ENCODE results near the gene C2orf66. TPM values are rescaled to one million over a fixed set of nuclear protein-coding genes. Genes with fewer than 3 reads are reported as not detected.

C2orf66 gene
- total RNA-seq, 1 donor from 2014 or later: not detected

GRCh38 chr2:196783431-196784094 is 25.6 kb downstream of the C2orf66 start:
- H3K4me3 ChIP-seq (ENCODE audit: low read depth, low read length): no peak overlapping the region
- TF ChIP-seq, protein P1, sequence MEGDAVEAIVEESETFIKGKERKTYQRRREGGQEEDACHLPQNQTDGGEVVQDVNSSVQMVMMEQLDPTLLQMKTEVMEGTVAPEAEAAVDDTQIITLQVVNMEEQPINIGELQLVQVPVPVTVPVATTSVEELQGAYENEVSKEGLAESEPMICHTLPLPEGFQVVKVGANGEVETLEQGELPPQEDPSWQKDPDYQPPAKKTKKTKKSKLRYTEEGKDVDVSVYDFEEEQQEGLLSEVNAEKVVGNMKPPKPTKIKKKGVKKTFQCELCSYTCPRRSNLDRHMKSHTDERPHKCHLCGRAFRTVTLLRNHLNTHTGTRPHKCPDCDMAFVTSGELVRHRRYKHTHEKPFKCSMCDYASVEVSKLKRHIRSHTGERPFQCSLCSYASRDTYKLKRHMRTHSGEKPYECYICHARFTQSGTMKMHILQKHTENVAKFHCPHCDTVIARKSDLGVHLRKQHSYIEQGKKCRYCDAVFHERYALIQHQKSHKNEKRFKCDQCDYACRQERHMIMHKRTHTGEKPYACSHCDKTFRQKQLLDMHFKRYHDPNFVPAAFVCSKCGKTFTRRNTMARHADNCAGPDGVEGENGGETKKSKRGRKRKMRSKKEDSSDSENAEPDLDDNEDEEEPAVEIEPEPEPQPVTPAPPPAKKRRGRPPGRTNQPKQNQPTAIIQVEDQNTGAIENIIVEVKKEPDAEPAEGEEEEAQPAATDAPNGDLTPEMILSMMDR (conservative IDR thresholded peaks at IDR 0.05; ENCODE audit: low read depth, low read length): no peak
- DNase-seq (ENCODE audit: low read depth): no peak

GRCh38 chr2:196767101-196767500 is 42.1 kb downstream of the C2orf66 start:
- no peak for DNase-seq (ENCODE audit: low read depth)
- TF ChIP-seq, protein P1 (conservative IDR thresholded peaks at IDR 0.05; ENCODE audit: low read depth, low read length): no peak
- no peak overlapping the region for H3K4me3 ChIP-seq (ENCODE audit: low read depth, low read length)

DNA sequence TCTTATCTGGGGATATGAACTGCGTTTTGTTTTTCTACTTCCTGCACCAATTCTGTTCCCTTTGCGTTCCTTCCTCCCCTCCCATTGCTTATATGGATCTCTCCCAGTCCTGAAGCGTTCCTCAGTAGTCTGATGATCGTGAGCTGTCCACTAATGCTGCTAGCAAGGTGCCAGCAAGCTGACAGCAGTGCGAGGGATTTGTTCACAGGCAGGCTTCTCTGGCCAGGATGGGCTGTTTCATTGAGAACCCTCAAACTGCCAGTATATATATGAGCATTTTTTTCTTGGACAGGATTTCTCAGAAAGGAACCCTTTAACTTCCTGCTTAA is 49.8 kb downstream of the C2orf66 start:
- no peak overlapping the region for H3K4me3 ChIP-seq (ENCODE audit: low read depth, low read length)
- TF ChIP-seq, protein P1 (conservative IDR thresholded peaks at IDR 0.05; ENCODE audit: low read depth, low read length): no peak
- no peak for DNase-seq (ENCODE audit: low read depth)

DNA sequence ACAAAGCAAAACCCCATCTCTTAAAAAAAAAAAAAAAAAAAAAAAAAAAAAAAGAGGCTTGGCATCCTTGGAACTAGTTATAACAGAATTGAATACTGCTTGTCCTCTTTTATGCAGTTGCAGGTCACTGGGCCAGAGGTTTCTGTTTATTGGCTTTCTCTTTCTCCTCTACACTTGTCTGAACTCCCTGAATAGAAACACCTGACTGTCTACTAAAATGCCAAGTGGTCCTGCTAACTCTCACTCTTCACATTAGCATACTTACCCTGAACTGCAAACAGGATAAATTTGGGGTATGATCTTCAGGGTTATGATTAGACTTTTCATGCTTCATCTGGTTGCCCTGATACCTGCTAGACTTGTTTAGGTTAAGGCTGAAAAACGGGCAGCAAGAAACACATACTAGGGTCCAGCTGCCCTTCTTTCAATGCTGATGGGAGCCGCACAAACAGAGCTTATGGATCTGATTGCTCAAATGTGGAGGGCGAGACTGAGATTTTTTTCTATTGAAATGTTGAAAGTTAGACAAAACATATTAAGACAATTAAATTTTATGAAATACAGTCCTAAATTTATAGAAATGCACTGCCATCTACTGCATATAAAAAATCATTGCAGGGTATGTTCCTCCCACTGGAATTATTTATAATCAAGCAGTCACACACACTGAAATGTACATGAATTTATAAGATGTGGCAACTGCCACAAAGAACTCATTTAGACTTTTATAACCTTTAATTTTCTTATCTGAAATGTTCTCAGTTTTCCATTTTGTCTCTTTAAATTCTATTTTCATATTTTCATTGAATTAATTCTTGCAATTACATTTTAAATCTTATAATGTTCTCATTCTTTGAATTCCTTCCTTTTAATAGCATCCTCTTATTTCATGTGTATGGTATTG is 50.4 kb downstream of the C2orf66 start:
- H3K4me3 ChIP-seq (ENCODE audit: low read depth, low read length): no peak overlapping the region
- TF ChIP-seq, protein P1 (conservative IDR thresholded peaks at IDR 0.05; ENCODE audit: low read depth, low read length): peak; percentile 40
- DNase-seq (ENCODE audit: low read depth): no peak

Other genes with a start within 250 kb of the C2orf66 start
- gene HECW2, start 215.8 kb downstream of the C2orf66 start, total RNA-seq: 0.22 and 1.4 TPM in 2 replicates
- gene CCDC150, start 169.6 kb downstream of the C2orf66 start, total RNA-seq: 5.7 and 12.5 TPM in 2 replicates
- gene GTF3C3, start 9.7 kb downstream of the C2orf66 start, total RNA-seq: 29.9 and 34.4 TPM in 2 replicates
- 1.2 and 2.6 TPM in 2 replicates for gene PGAP1, start 117.4 kb upstream of the C2orf66 start, total RNA-seq

Measured in epithelial cell of proximal tubule (primary cell).